ENCODE measurements around the gene SLC35D2. TPM values are rescaled to one million over a fixed set of nuclear protein-coding genes. Genes with fewer than 3 reads are reported as not detected.
A peak's percentile ranks its signal among the peaks of the same experiment; 100 is the strongest.

SLC35D2 gene
- total and polyA plus RNA-seq, 4 donors: 14.9 to 27.2 (median 21.5) TPM

- Histone ChIP-seq H3K36me3 (ENCODE audit: control insufficient read depth in 4 of 4, insufficient read depth in 4 of 4, low read length in 4 of 4) (no peaks in the 10 kb centered on the region), H3K27ac (ENCODE audit: low read depth in 1 of 2, low read length in 1 of 2) (no peak overlapping the region), H3K27me3 (ENCODE audit: control insufficient read depth in 3 of 3, insufficient read depth in 3 of 3, low read length in 2 of 3) (no peaks in the 10 kb centered on the region), H3K9ac (ENCODE audit: insufficient read depth in 1 of 2, low read length in 2 of 2) (no peak overlapping the region), H3K9me3 (ENCODE audit: control insufficient read depth in 4 of 4, insufficient read depth in 3 of 4, low read length in 3 of 4) (no peaks in the 10 kb centered on the region), H3K4me3 (no peak overlapping the region), H3K4me1 (ENCODE audit: control insufficient read depth in 5 of 5, insufficient read depth in 5 of 5, low read length in 5 of 5) (peaks cover 0 to 11% (median 0%) of the 10 kb centered on the region in 5 donors)
- DNase-seq (no peak), ATAC-seq (ENCODE audit: insufficient read depth, low FRiP score) (no peak)
- TF ChIP-seq, protein P1, sequence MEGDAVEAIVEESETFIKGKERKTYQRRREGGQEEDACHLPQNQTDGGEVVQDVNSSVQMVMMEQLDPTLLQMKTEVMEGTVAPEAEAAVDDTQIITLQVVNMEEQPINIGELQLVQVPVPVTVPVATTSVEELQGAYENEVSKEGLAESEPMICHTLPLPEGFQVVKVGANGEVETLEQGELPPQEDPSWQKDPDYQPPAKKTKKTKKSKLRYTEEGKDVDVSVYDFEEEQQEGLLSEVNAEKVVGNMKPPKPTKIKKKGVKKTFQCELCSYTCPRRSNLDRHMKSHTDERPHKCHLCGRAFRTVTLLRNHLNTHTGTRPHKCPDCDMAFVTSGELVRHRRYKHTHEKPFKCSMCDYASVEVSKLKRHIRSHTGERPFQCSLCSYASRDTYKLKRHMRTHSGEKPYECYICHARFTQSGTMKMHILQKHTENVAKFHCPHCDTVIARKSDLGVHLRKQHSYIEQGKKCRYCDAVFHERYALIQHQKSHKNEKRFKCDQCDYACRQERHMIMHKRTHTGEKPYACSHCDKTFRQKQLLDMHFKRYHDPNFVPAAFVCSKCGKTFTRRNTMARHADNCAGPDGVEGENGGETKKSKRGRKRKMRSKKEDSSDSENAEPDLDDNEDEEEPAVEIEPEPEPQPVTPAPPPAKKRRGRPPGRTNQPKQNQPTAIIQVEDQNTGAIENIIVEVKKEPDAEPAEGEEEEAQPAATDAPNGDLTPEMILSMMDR (IDR thresholded peaks at IDR 0.05; ENCODE audit: control extremely low read depth, extremely low read depth): no peak
- WGBS, 2 donors: 64 to 71% methylated on average over 3 of the region's 3 CpGs
Measured at GRCh38 chr9:96293498-96294158, 89.9 kb downstream of the SLC35D2 start.

DNA sequence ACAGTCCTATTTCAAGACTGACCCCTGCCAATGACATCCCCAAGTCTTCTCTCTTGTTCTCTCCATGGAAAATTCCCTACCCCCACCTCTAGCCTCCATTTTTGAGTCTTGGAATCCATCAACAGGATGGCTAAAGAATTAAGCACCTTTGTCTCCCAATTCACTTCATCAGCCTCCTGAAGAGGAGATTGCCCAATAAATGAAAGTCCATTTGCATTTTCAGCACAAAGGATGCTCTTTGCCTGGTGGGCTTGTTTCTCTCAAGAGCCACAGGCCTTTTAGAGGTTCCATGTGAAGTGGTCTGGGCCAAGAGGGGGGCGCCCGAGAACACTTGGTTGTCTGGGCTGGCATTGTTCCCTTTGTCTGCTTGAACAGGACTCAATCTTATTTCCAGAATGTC, 94.1 kb downstream of the SLC35D2 start:
- Histone ChIP-seq H3K9ac (ENCODE audit: insufficient read depth in 1 of 2, low read length in 2 of 2) (no peak overlapping the region), H3K4me1 (ENCODE audit: control insufficient read depth in 5 of 5, insufficient read depth in 5 of 5, low read length in 5 of 5) (peaks cover 0 to 11% (median 0%) of the 10 kb centered on the region in 5 donors), H3K27ac (ENCODE audit: low read depth in 1 of 2, low read length in 1 of 2) (no peak overlapping the region), H3K4me3 (no peak overlapping the region), H3K9me3 (ENCODE audit: control insufficient read depth in 4 of 4, insufficient read depth in 3 of 4, low read length in 3 of 4) (peaks cover 0 to 2% (median 0%) of the 10 kb centered on the region in 4 donors), H3K27me3 (ENCODE audit: control insufficient read depth in 3 of 3, insufficient read depth in 3 of 3, low read length in 2 of 3) (no peaks in the 10 kb centered on the region), H3K36me3 (ENCODE audit: control insufficient read depth in 4 of 4, insufficient read depth in 4 of 4, low read length in 4 of 4) (no peaks in the 10 kb centered on the region)
- no peak for DNase-seq
- no peak for ATAC-seq (ENCODE audit: insufficient read depth, low FRiP score)
- WGBS, 2 donors: 86 to 93% methylated on average over 2 of the region's 2 CpGs
- TF ChIP-seq, protein P1 (IDR thresholded peaks at IDR 0.05; ENCODE audit: control extremely low read depth, extremely low read depth): no peak

DNA sequence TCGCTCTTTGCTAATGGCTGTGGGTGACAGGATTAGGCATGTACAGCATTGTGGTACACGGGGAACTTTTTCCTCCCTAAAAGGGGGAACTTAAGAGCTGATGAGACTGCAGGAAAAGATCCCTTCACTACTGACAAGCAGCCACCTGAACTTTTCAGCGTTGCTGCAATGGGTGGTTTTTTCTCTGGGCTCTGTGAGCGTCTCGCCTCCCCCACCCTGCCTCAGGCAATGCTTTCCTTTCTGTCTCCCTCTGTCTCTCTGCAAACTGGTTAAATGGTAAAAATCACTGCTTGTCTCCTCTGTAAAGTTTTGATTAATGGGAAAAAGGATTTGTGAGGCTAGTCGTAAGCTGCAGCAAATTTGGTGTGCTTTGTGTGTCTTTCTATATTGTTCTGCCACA, 101.9 kb downstream of the SLC35D2 start:
- no peak for ATAC-seq (ENCODE audit: insufficient read depth, low FRiP score)
- no peaks in the 10 kb centered on the region for H3K36me3 ChIP-seq (ENCODE audit: control insufficient read depth in 4 of 4, insufficient read depth in 4 of 4, low read length in 4 of 4)
- no peak overlapping the region for H3K4me3 ChIP-seq
- H3K9ac ChIP-seq (ENCODE audit: insufficient read depth in 1 of 2, low read length in 2 of 2): no peak overlapping the region
- no peaks in the 10 kb centered on the region for H3K27me3 ChIP-seq (ENCODE audit: control insufficient read depth in 3 of 3, insufficient read depth in 3 of 3, low read length in 2 of 3)
- no peak for DNase-seq
- H3K4me1 ChIP-seq (ENCODE audit: control insufficient read depth in 5 of 5, insufficient read depth in 5 of 5, low read length in 5 of 5): no peaks in the 10 kb centered on the region
- H3K27ac ChIP-seq (ENCODE audit: low read depth in 1 of 2, low read length in 1 of 2): no peak overlapping the region
- TF ChIP-seq, protein P1 (IDR thresholded peaks at IDR 0.05; ENCODE audit: control extremely low read depth, extremely low read depth): no peak
- WGBS, 2 donors: 84 to 87% methylated on average over 6 of the region's 6 CpGs
- peaks cover 0 to 3% (median under 1%) of the 10 kb centered on the region in 4 donors for H3K9me3 ChIP-seq (ENCODE audit: control insufficient read depth in 4 of 4, insufficient read depth in 3 of 4, low read length in 3 of 4)

GRCh38 chr9:96279932-96280331, 103.6 kb downstream of the SLC35D2 start:
- no peak overlapping the region for H3K27ac ChIP-seq (ENCODE audit: low read depth in 1 of 2, low read length in 1 of 2)
- WGBS, 2 donors: 74 to 89% methylated on average over 8 of the region's 8 CpGs
- H3K4me1 ChIP-seq (ENCODE audit: control insufficient read depth in 5 of 5, insufficient read depth in 5 of 5, low read length in 5 of 5): no peaks in the 10 kb centered on the region
- H3K4me3 ChIP-seq: no peak overlapping the region
- DNase-seq (peak; percentile 72 to 77 (median 72)), ATAC-seq (ENCODE audit: insufficient read depth, low FRiP score) (no peak)
- peaks cover 0 to 5% (median 3%) of the 10 kb centered on the region in 4 donors for H3K9me3 ChIP-seq (ENCODE audit: control insufficient read depth in 4 of 4, insufficient read depth in 3 of 4, low read length in 3 of 4)
- H3K27me3 ChIP-seq (ENCODE audit: control insufficient read depth in 3 of 3, insufficient read depth in 3 of 3, low read length in 2 of 3): no peaks in the 10 kb centered on the region
- TF ChIP-seq, protein P1 (IDR thresholded peaks at IDR 0.05; ENCODE audit: control extremely low read depth, extremely low read depth): no peak
- no peak overlapping the region for H3K9ac ChIP-seq (ENCODE audit: insufficient read depth in 1 of 2, low read length in 2 of 2)
- no peaks in the 10 kb centered on the region for H3K36me3 ChIP-seq (ENCODE audit: control insufficient read depth in 4 of 4, insufficient read depth in 4 of 4, low read length in 4 of 4)

All from lung (tissue), 12 donors.